Measurements from ENCODE around the gene RELB. TPM values are rescaled to one million over a fixed set of nuclear protein-coding genes. Genes with fewer than 3 reads are reported as not detected.

RELB gene
- total and polyA plus RNA-seq, 7 donors: 6.5 to 44.0 (median 13.2) TPM

- peaks cover 0 to 82% of the 10 kb centered on the region in 2 donors for H3K36me3 ChIP-seq (ENCODE audit: insufficient read depth in 1 of 2, low read depth in 1 of 2)
- H3K4me1 ChIP-seq: no peaks in the 10 kb centered on the region
- no peaks in the 10 kb centered on the region for H3K9me3 ChIP-seq
- H3K27me3 ChIP-seq (ENCODE audit: insufficient read depth in 3 of 3, low read length in 2 of 3): no peaks in the 10 kb centered on the region
- no peak for TF ChIP-seq CTCF (IDR thresholded peaks at IDR 0.05)
- H3K27ac ChIP-seq: no peak overlapping the region
- intact Hi-C loops (cut with DNase I): no loop called here
- H3K4me3 ChIP-seq: no peak overlapping the region
- ATAC-seq (peak in 3 of 4 donors; percentile 23 to 29 (median 23)), DNase-seq (no peak)
- 72 to 84% (median 74%) methylated on average over 13 of the region's 13 CpGs for WGBS, 3 donors
Observed at GRCh38 chr19:45069056-45069455, 67.8 kb downstream of the RELB start.

- Histone ChIP-seq H3K36me3 (ENCODE audit: insufficient read depth in 1 of 2, low read depth in 1 of 2) (peaks cover 0 to 71% of the 10 kb centered on the region in 2 donors), H3K27me3 (ENCODE audit: insufficient read depth in 3 of 3, low read length in 2 of 3) (no peaks in the 10 kb centered on the region), H3K4me1 (no peaks in the 10 kb centered on the region), H3K4me3 (no peak overlapping the region), H3K9me3 (no peaks in the 10 kb centered on the region), H3K27ac (no peak overlapping the region)
- intact Hi-C loops (cut with DNase I): no loop called here
- DNase-seq (no peak), ATAC-seq (no peak)
- 87 to 93% (median 88%) methylated on average over 6 of the region's 6 CpGs for WGBS, 3 donors
- no peak for TF ChIP-seq CTCF (IDR thresholded peaks at IDR 0.05)
Observed at GRCh38 chr19:45070214-45070613, 69.0 kb downstream of the RELB start.

- H3K4me3 ChIP-seq: no peak overlapping the region
- DNase-seq: no peak
- intact Hi-C loops (cut with DNase I): no loop called here
- H3K9me3 ChIP-seq: no peaks in the 10 kb centered on the region
- ATAC-seq: peak in 1 of 4 donors; percentile 9
- no peaks in the 10 kb centered on the region for H3K4me1 ChIP-seq
- peaks cover 0 to 64% of the 10 kb centered on the region in 2 donors for H3K36me3 ChIP-seq (ENCODE audit: insufficient read depth in 1 of 2, low read depth in 1 of 2)
- no peaks in the 10 kb centered on the region for H3K27me3 ChIP-seq (ENCODE audit: insufficient read depth in 3 of 3, low read length in 2 of 3)
- no peak for TF ChIP-seq CTCF (IDR thresholded peaks at IDR 0.05)
- 86 to 89% (median 86%) methylated on average over 18 to 19 of the region's 19 CpGs for WGBS, 3 donors
- no peak overlapping the region for H3K27ac ChIP-seq
Observed at GRCh38 chr19:45070861-45071544, 69.7 kb downstream of the RELB start.

- DNase-seq (no peak), ATAC-seq (no peak)
- H3K36me3 ChIP-seq (ENCODE audit: insufficient read depth in 1 of 2, low read depth in 1 of 2): peaks cover 0 to 59% of the 10 kb centered on the region in 2 donors
- no peak overlapping the region for H3K4me3 ChIP-seq
- H3K27me3 ChIP-seq (ENCODE audit: insufficient read depth in 3 of 3, low read length in 2 of 3): no peaks in the 10 kb centered on the region
- no peak for TF ChIP-seq CTCF (IDR thresholded peaks at IDR 0.05)
- 91 to 92% (median 91%) methylated on average over 22 to 25 of the region's 25 CpGs for WGBS, 3 donors
- H3K4me1 ChIP-seq: peaks cover under 1% of the 10 kb centered on the region
- no peak overlapping the region for H3K27ac ChIP-seq
- H3K9me3 ChIP-seq: no peaks in the 10 kb centered on the region
- intact Hi-C loops (cut with DNase I): no loop called here
Observed at GRCh38 chr19:45071545-45071938, 70.3 kb downstream of the RELB start.
